Inferior parietal cortex (tissue), 1 donor: ENCODE measurements around the gene IDE.
"Not testable (repeated sequence)": the region's sequence is repeated elsewhere in the genome, so short reads cannot be mapped to it uniquely, and the experiment has no call there.

Source experiments
- DNase-seq: peaks from one replicate; pipeline ENCODE4 v3.0.0-alpha.2; 2016; ENCODE audit errors: extremely low spot score

IDE gene

DNA sequence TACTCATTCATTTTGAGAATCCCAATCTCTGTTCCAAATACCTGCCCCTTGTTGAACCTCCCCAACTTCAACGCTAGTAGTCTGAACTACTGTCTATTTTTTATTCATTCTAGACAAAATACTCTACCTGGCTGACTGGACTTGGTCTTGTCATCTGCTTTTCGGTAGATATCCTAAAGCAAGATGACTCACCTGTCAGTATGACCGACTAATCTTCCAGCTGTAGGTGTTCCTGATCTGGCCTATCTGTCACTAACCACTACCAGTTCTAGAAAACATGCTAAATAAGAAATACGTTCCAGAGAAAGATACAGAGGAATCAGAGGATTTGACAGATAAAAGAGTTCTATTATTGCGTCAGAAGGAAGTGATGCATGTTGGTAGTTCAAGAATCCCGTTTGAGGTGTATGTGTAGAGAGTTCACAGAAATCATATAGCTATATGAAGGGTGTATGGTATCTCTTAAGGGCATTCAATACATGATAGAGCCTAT, 81.1 kb downstream of the IDE start:
- DNase-seq, result no peak

DNA sequence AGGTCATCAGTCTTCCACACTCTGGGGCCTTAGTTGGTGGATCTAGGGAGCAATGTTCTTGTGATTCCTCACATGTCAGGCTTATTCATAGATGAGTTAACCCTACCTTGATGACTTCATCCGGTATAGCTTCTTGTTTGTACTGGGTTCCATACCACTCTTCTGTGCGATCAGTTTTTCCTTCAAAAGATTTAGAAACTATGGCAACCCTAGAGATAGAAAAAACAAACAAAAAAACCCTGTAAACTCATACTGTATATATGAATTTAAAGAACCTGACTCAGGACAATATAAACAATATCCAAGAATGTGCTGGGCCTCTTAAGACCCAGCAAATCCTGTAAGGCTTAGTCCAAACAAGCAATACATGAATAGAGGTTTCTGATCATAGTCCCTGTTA, 83.5 kb downstream of the IDE start:
- no peak for DNase-seq

DNA sequence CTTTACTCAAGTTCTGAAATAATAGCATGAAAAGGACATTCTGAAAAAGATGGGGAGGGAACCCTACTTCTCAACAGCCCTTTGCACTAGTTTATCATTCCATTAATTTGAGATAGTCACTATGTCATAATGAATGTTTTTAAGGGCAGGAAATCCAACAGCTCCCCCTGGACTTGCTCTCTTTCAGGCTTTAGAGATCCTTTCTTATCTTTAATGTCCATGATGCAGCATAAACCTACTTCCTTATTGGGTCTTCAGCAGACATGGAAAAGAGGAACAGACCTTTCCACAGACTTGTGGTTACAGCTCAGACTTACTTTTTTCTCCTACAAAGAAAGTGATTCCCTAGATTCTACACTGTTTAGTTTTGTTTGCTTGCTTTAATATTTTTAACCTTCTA, 87.3 kb downstream of the IDE start:
- DNase-seq, result no peak

DNA sequence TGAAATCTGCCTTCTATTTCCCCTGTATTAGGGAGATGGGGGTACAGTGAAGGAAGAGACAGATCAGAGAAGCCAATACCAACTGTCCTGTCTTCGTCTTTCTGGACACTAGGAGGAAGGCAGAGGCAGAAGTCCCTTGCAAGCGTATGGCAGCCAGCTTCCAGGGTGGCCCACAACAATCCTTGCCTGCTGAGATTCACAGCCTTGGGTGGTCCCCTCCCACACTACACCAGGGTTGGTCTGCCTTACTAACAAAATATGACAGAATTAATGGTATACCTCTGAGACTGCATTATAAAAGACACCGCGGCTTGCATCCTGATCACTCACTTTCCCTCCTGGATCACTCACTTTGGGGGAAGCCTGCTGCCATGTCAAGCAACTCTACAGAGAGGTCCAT, 90.4 kb downstream of the IDE start:
- no peak for DNase-seq

DNA sequence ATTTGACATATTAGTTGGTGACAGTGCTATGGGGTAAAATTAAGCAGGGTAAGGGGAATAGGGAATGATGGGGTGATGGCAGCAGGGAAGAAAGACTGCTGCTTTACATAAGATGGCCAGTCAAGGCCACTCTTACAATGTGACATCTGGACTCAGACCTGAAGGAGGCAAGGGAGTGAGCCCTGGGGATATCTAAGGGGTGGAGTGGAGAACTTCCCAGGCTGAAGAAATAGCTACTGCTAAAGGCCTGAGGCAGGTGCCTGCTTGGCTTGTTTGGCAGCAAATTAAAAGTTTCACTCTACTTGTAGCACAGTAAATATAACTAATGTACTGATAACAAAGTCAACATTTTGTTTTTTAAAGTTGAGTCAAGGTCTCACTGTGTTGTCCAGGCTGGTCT, 93.5 kb downstream of the IDE start:
- DNase-seq, result no peak

DNA sequence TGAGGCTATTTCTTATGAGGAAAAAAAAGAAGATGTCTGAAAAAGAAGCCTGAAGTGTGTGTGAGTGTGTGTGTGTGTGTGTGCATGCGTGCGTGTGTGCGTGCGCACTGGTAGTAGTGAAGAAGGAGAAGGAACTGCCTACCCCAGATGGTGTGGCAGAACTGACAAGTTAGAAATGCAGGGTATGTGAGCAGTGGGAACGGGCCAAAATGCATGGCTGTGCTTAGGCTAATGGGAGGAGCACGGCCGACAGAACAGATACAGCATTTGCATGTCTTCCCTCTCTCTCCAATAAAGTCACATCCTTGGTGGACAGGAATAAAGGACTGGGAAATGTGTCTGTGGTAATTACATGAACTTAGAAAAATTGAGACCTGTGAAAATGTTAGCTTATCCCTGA, 94.3 kb downstream of the IDE start:
- DNase-seq, result no peak

DNA sequence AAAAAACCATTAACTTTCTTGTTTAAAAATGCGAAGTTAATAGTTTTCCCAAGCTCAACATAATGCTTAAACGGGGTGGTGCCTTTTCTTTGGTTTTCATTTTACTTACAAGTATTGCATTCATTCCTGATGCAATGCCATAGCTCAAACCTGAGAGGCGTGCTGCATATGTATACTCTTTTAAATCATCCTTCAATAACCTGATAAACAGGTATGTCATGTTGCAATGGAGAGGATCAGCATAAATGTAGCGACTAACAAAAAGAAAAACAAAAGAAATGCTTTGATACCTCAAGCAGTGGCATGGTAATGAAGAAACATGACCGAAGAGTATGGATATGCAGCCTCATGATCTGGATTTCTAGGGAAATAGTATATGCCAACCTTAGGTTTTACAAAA, 95.4 kb downstream of the IDE start:
- DNase-seq, result no peak

DNA sequence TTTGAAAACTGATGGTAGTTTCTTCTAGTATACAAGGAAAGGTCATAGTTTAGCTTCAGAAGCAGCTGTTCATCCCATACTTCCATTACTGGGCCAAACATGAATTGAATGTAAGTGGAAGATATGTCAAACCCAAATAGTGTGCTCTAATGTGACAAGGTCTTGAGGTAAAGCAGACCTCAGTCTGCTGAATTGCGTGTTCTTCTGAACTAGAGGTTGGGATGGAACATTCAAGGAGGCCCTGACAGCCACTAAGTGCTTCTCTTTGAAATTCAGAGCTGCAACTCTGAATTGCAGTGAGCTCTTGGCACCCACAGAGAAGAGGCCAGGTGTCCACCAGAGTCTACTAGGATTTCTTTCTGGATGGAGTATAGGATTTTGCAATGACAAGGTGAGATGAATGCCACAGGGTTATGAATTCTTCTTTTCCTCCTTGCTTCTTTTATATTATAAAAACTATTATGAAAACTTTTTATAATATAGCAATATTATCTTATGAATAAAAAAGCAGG, 98.5 kb downstream of the IDE start:
- no peak for DNase-seq

DNA sequence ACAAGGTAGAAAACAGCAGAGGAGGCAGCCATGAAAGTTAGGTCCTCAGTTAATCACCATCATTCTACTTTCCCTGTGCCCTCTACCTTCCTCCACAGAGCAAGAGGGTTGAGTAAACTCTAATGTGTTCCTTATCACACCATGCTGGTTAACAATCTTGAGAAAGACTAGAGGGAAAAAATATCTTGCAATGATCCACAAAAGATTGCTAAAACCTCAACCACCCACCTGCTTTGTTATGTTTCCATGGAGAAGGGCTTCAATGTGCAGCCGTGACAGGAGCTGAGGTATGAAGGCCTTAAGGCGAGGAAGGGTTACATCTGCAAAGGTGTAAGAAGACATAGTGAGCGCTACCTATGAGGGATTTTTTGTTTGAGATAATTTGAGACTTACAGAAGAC, 103.9 kb downstream of the IDE start:
- no peak for DNase-seq

DNA sequence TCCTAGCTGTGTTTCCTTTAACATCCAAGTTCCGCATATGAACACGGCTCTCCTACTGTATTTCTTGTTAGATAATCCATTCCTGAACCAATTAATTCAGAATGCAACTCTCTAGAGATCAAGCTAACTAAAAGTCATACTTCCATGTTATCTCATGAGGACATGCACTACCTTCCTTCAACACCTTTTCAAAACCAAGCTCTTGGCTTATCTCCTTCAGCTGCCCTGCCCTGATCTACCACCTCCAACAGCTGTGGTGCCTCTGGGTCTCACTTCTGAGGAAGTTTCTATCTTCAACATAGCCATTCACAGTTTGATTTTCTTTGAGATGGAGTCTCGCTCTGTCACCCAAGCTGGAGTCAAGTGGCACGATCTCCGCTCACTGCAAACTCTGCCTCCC, 109.5 kb downstream of the IDE start:
- DNase-seq, result no peak

DNA sequence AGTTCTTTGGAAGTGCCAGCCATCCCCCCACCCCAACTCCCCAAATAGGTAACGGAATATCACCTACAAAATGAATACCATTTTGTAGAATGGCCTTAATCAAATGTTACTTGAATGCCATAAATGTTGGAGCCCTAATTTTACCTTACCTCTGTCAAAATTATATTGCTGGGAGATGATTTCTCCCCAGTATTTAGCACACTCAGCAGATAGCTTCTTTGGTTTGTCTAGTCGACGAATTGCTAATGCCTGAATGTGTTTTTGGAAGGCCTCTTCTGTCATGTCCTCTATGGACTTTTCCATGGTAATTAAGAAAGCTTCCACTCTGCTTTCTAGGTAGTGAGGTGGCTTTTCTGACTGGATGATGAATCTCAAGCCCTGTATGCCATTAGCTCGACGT, 110.3 kb downstream of the IDE start:
- DNase-seq, result no peak

DNA sequence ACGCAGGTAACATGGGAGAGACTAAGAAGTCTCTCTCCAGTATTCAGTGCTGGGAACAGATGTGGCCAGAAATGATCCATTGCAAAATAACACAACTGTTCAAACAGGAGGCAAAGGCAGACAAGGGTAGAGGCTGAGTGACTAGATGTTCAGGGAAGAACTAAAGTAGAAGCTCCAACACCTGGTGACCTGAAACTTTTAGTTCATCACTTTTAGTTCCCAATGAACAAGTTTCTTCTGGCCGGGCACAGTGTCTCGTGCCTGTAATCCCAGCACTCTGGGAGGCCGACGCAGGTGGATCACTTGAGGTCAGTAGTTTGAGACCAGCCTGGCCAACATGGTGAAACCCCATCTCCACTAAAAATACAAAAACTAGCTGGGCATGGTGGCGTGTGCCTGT, 118.9 kb downstream of the IDE start:
- DNase-seq, result not testable (repeated sequence)

DNA sequence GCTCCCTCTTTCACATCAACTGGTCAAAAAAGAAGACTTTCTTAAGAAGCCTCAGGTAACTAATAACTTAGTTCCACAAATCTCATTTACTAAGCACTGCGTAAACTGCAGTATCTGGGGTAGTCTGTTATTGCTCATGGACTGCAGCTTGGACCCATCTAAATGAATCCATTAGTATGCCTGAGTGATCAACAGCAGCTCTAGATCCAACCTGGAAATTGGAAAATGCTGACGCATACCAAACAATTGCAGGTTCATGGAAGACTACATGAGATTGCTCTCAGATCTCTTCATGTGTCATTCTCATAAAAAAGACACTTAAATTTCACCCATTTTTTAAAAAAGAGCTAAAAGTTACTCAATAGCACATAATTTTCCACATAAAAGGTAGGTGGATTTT, 121.6 kb downstream of the IDE start:
- no peak for DNase-seq

DNA sequence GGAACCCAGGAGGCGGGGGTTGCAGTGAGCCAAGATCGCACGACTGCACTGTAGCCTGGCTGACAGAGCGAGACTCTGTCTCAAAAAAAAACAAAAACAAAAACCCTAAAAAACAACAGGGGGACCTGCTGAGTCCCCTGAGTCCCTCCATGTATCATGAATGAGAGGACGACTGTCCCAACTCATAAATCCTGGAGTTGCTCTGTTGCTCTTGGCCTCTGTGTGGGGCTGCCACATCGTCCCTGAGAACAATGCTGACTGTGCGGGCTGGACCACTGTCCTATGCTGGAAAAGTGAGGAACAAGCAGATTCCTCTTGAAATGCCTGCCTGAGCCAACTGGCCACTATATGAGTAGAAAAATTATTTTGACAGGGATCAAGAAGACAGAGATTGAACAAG, 122.5 kb downstream of the IDE start:
- DNase-seq, result no peak

DNA sequence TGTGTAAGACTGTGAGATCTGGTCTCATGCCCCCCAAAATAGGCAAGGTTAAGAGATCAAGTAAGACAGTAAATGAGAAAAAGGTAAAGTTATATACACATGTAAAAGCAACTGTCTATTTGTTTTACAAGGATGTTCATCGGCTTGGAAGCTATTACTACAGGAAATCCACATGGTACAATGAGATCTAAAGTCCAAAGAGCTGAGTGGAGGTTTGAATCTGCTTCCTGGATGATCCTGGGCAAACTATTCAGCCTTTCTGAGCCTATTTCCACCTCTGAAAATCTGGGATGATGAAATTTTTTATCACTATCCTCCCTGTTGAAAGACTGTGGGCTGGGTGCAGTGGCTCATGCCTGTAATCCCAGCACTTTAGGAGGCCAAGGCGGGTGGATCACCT, 123.0 kb downstream of the IDE start:
- DNase-seq, result no peak

DNA sequence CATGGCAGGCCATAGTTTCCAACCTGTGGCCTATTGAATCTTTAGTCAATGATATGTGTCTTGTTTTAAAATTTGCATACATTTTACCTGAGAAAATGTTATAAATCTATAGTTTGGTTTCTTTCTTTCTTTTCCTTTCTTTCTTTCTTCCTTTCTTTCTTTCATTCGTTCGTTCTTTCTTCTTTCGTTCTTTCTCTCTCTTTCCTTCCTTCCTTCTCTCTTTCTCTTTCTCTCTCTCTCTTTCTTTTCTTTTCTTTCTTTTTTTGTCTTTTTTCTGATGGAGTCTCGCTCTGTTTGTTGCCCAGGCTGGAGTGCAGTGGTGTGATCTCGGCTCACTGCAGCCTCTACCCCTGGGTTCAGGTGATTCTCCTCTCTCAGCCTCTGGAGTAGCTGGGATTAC, 133.3 kb downstream of the IDE start:
- DNase-seq, result no peak

DNA sequence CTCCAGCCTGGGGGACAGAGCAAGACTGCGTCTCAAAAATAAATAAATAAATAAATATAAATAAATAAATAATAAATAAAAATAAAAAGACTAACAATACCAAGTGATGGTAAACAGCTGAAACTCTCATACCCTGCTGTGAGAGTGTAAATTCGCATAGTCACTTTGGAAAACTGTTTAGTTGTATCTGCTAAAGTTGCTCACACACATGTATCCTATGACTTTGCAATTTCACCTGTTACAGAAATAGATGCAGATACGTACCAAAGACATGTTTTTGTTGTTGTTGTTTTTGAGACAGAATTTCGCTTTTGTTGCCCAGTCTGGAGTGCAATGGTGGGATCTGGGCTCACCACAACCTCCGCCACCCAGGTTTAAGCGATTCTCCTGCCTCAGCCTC, 135.7 kb downstream of the IDE start:
- DNase-seq, result no peak

DNA sequence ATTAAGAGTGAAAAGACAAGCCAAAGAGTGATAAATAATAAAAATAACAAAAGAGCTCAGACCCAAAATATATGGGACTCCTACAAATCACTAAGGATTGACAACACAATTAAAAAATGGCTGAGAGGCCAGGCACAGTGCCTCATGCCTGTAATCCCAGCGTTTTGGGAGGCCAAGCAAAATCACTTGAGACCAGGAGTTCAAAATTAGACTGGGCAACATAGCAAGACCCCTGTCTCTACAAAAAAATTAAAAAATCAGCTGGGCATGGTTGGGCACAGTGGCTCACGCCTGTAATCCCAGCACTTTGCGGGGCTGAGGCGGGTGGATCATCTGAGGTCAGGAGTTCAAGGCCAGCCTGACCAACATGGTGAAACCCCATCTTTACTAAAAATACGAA, 137.3 kb downstream of the IDE start:
- no peak for DNase-seq

DNA sequence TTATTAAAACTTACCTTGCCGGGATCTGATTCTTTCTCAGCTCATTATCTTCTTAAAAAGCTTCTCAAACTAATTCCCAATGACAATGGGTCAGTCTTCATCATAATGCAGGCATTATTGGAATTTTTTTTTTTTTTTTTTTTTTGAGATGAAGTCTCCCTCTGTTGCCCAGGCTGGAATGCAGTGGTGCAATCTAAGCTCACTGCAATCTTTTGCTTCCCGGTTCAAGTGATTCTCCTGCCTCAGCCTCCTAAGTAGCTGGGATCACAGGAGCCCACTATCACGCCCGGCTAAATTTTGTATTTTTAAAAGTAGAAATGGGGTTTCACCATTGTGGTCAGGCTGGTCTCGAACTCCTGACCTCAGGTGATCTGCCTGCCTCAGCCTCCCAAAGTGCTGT, 137.8 kb downstream of the IDE start:
- DNase-seq, result not testable (repeated sequence)

DNA sequence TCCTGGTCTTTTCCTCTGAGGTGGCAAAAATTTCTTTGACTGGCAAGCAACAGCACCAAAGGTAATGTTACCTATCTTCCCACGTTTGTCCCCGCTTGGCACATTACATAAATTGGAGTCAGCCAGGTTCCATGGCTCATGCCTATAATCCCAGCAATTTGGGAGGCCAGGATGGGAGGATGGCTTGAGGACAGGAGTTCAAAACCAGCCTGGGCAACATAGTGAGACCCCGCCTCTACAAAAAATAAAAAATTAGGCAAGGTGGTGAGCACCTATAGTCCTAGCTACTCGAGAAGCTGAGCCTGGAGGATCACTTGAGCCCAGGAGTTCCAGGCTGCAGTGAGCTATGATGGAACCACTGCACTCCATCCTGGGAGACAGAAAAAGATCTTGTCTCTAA, 139.5 kb downstream of the IDE start:
- no peak for DNase-seq

DNA sequence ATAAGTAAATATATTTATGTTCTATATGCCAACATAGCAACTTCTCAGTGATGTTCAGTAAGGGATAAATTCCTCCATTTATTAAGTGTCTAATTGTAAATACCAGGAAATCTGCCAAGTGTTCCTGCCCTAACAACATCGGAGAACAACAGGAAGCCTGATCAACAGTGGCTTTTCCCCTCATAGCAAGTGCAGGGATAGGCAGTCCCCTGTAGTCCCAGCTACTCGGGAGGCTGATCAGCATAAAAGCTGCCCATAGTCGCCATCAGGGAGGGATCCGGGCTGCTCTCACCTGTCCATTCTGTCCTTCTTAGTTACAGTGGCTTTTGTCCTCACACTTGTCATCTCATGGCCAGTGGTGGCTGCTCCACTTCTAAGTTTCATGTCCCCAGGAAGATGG, 141.3 kb downstream of the IDE start:
- DNase-seq, result no peak

DNA sequence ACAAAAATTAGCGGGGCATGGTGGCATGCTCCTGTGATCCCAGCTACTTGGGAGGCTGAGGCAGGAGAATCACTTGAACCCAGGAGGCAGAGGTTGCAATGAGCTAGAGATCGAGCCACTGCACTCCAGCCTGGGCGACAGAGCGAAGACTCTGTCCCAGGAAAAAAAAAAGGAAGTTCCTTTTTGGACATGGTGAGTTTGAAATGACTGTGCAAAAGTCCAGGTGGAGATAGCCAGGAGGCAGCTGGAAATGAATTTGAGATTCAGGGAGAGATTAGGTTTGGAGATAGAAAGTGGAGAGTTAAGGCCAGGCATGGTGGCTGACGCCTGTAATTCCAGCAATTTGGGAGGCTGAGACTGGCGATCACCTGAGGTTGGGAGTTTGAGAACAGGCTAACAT, 143.8 kb downstream of the IDE start:
- DNase-seq, result no peak

DNA sequence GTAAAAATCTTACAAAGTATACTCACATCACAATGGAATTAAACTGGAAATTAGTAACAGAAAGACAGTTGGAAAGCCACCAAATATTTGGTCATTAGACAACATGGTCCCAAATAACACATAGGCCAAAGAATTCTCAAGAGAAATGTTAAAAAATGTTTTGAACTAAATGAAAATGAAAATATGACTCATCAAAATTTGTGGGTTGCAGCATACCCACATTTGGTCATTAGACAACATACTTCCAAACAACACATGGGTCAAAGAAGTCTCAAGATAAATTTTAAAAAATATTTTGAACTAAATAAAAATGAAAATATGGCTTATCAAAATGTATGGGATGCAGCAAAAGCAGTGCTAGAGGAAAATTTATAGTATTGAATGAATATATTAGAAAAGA, 152.3 kb downstream of the IDE start:
- no peak for DNase-seq

DNA sequence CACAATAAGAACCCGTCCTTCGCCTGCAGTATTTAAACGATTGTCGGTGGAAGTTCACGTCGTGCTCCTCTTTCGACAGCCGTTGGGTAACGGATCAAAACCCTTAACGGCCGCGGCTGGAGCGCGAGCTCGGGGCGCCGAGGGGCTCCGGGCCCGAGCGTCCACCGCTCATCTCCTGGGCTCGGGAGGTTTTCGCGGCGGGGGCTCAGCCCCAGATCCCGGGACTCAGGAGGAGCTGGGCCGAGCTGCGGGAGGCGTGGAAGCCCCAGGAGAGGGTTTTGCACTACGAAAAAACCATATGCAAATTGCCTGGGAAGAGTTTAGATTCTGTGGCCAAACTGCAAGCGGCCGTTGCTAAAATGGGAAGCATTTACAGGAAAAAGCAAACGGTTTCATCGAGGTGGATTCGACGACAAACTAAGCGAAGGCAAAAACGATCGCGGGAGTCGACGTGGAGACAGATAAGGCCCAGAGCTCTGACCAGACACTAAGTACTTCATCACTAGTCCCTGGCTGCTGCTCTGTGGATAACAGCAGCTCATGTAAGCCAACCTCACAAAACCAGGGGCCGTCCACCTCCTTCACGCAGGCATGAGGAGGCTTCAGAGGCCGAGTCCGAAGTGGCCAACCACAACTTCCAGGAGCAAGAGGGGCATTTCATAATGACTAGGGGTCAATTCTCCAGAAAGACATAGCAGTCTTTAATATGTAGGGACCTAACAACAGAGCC, 153.2 kb downstream of the IDE start:
- DNase-seq, result no peak
